ENCODE measurements around the gene SLC30A3.

SLC30A3 gene

DNA sequence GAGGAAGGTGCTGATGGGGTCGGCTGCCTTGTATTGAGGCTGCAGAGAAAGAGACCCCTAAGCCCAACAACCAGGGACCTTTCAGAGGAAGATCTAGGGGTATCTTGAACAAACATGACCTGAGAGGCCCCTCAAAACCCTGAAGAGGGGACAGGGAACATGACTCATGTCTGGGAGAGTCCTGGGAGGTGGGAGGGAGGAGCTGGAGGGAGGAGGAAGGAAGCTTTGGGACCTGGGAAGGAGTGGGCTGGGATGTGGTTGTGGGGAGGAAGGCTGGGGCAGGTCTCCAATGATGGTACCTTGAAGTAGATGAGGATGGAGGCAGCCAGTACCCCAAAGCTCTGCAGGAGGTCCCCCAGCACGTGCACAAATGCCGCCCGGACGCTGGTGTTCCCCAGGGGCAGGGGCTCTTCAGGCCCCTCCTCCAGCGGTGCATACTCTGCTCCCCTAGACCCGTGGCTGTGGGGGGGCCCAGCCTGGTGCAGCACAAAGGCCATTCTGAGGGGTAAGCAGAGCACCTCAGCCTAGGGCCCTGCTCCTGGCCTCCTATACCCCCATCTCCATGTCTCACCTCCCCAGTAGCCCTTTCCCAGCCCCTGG, 5.9 kb downstream of the SLC30A3 start:
- no peak for DNase-seq (ENCODE audit: low spot score)
- no peak overlapping the region for H3K27ac ChIP-seq
- TF ChIP-seq, protein P1, sequence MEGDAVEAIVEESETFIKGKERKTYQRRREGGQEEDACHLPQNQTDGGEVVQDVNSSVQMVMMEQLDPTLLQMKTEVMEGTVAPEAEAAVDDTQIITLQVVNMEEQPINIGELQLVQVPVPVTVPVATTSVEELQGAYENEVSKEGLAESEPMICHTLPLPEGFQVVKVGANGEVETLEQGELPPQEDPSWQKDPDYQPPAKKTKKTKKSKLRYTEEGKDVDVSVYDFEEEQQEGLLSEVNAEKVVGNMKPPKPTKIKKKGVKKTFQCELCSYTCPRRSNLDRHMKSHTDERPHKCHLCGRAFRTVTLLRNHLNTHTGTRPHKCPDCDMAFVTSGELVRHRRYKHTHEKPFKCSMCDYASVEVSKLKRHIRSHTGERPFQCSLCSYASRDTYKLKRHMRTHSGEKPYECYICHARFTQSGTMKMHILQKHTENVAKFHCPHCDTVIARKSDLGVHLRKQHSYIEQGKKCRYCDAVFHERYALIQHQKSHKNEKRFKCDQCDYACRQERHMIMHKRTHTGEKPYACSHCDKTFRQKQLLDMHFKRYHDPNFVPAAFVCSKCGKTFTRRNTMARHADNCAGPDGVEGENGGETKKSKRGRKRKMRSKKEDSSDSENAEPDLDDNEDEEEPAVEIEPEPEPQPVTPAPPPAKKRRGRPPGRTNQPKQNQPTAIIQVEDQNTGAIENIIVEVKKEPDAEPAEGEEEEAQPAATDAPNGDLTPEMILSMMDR (IDR thresholded peaks at IDR 0.05), result no peak

DNA sequence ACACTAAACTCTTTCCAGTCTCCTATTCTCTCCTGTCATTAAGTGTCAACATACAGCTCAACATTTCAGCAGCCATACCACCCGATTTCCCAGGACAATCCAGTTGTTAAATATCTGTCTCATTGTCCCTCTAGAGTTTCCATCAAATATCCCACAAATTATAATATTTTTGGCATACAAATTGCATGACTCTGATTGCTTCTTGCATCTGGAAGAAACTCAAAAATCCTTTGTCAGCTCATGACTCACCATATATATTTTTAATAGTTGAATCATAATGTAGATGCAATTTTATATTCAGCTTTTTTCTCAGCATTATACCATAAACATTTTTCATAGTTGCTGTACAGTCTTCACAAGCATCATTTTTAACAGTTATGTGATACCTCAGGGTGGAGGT, 7.2 kb downstream of the SLC30A3 start:
- Histone ChIP-seq H3K4me3 (no peak overlapping the region), H3K27ac (peak overlapping the region in 1 of 2 donors; percentile 42)
- DNase-seq (ENCODE audit: low spot score), result no peak
- TF ChIP-seq, protein P1 (IDR thresholded peaks at IDR 0.05), result no peak

More for the DNA sequence above, 5.9 kb downstream of the SLC30A3 start:
- no peak overlapping the region for H3K4me3 ChIP-seq

DNA sequence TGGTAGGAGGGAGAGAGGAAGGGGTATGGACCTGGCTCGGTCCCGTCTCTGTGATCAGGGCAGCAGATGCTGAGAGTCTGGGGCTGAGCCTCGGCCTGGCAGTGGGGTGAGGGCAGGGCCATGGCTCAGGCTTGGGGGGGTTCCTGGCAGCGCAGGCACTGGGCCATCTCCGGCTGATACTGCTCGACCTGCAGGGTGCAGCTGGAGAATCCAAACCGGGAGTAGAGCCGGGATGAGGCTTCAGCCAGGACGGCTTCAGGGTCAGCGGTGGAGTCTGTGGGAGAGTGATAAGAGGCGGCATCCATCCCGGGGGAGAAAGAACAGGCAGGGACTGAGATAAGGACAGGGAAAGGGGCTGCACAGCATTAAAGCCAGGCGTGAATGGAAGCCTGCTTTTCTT, 7.7 kb downstream of the SLC30A3 start:
- TF ChIP-seq, protein P1 (IDR thresholded peaks at IDR 0.05), result no peak
- no peak overlapping the region for H3K4me3 ChIP-seq
- no peak for DNase-seq (ENCODE audit: low spot score)
- H3K27ac ChIP-seq, result peak overlapping the region in 1 of 2 donors; percentile 42

DNA sequence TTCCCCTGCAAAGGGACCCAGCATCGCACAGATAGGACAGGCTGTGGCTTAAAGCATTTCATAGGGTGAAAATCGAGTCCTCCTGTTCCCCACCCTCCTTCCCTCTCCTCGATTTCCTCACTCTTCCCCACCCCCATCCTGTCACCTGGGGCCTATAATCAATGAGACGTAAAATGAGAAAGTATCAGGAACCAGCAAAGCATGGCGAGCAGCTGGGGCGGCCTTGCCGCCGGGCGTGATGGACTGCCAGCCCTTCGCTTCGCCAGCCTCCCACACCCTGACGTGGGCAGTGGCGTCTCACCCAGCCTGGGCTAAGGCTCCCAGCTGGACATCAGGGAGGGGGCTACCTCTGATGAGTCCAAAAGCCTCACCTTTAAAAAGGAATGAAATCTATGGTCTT, 11.1 kb downstream of the SLC30A3 start:
- H3K4me3 ChIP-seq, result no peak overlapping the region
- TF ChIP-seq, protein P1 (IDR thresholded peaks at IDR 0.05), result no peak
- no peak for DNase-seq (ENCODE audit: low spot score)
- H3K27ac ChIP-seq, result no peak overlapping the region

DNA sequence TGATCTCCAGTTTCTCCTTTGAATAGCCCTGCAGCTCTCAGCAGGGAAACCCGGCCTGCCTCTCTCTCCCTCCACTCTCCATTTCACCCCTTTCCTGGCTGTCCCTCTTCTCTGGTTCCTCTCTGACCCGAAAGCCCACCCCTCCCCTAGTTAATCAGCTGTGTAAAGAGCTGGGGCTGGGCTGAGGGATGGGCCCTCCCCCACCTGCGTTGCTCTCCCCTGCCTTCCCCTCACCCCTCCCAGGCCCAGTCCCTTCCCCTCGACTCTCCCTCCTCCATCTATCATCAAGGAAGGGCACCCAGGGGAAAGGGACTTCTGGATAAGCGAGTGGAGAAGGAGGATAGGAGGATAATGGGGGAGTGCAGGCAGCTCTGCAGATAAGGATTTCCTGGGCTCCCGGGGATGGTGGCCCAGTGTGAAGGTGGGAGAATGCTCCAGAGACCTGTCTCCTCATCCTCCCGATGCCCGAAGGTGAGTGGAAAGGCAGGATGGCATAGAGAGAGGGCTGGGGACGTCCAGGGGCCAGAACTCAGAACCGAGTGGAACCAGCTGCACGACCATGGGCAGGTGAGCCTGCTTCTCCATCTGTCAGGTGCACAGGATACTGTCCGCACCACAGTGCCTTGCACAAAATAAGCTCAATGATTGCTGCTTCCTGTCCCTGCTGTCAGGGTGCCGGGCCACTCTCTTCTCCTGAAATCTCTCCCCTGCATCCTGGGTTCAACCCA, 12.0 kb downstream of the SLC30A3 start:
- Histone ChIP-seq H3K4me3 (no peak overlapping the region), H3K27ac (no peak overlapping the region)
- TF ChIP-seq, protein P1 (IDR thresholded peaks at IDR 0.05), result no peak
- no peak for DNase-seq (ENCODE audit: low spot score)

DNA sequence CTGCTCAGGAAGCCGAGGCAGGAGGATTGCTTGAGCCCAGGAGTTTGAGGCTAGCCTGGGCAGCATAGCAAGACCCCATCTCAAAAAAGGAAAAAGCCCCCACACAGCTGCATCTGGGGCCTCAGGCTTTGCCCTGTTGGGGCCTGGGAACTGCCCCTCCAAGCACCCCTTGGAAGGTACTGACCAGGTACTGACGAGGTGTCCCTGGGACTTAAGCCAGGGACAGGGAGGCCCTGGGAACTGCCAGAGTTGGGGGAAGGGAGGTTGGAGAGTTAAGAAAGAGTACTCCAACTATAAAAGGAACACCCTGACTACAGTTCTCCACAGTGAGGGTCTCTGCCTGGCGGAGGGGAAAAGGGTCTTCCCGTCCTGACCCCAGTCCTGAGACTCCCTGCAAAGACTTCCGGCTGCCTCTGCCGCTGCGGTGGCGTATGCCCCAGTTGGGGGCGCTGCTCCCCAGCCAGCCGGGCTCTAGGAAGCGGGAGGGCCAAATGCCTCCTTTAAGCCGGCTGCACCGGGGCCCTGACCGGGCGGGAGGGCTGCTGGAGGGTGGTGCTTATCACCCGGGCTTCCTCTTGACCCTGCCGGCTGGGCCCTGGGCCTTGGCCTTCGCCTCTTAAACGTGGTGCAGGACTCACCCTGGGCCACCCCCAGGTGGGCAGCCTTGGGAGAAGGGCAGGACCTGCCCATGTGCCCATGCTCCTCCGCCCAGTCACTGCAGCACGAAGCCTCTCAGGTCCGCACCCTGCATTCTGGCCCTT, 12.8 kb downstream of the SLC30A3 start:
- H3K4me3 ChIP-seq, result no peak overlapping the region
- DNase-seq (ENCODE audit: low spot score), result no peak
- TF ChIP-seq, protein P1 (IDR thresholded peaks at IDR 0.05), result peak; percentile 32
- H3K27ac ChIP-seq, result no peak overlapping the region

Measured in coronary artery (tissue), 2 donors.